PC-3 (cell line): ENCODE measurements around the gene TFDP1. TPM values are rescaled to one million over a fixed set of nuclear protein-coding genes. Genes with fewer than 3 reads are reported as not detected.

Experiments
- ATAC-seq: fragments of 200-7000 bp; cut with Tn5 transposase; 2 replicates; pipeline ENCODE4 v1.9.1; 2020; ENCODE audit warnings: mild to moderate bottlenecking, moderate library complexity
- BruUV-seq: library from RNA; stranded (reverse); fragments of 400-500 nt; replicated peaks from 2 replicates; lab custom pipeline; 2021; lab: Mats Ljungman, UMichigan
- CTCF ChIA-PET: fragments of 300-600 bp; sonication (Branson Sonifier 250); formaldehyde crosslinking; loops from one replicate; lab custom pipeline; 2022; ENCODE audit warnings: antibody characterized with exemption; lab: Charles Lee
- POLR2A ChIA-PET: fragments of 300-600 bp; sonication (Branson Sonifier 250); formaldehyde crosslinking; loops from one replicate; lab custom pipeline; 2022; ENCODE audit warnings: antibody characterized with exemption; ENCODE audit not compliant: unreplicated experiment; lab: Charles Lee
- DNase-seq: peaks from one replicate; pipeline ENCODE4 v3.0.0-alpha.2; 2015
- H2AFZ ChIP-seq: fragments of 300-600 bp; sonication (generic); 2 replicates; pipeline ENCODE4 v1.6.0; 2016; ENCODE audit warnings: antibody characterized with exemption, low read length
- H3F3A ChIP-seq: fragments of 300-600 bp; sonication (generic); one replicate; pipeline ENCODE4 v1.6.0; 2017; ENCODE audit warnings: antibody characterized with exemption, low read length, control low read depth, mild to moderate bottlenecking; ENCODE audit not compliant: unreplicated experiment
- H3K27ac ChIP-seq: fragments of 300-600 bp; sonication (generic); 2 replicates; pipeline ENCODE4 v1.5.1; 2016; ENCODE audit warnings: mild to moderate bottlenecking, low read length
- H3K27me3 ChIP-seq: fragments of 300-600 bp; sonication (generic); 2 replicates; pipeline ENCODE4 v1.6.1; 2016; ENCODE audit warnings: low read length, mixed read lengths
- H3K36me3 ChIP-seq: fragments of 300-600 bp; sonication (generic); 2 replicates; pipeline ENCODE4 v1.6.1; 2016; ENCODE audit warnings: low read depth, mixed run types, low read length, mixed read lengths
- H3K4me1 ChIP-seq: fragments of 300-600 bp; sonication (generic); 2 replicates; pipeline ENCODE4 v1.5.1; 2016; ENCODE audit warnings: low read length; ENCODE audit not compliant: insufficient read depth
- H3K4me2 ChIP-seq: fragments of 300-600 bp; sonication (generic); 2 replicates; pipeline ENCODE4 v1.6.0; 2016; ENCODE audit warnings: low read length
- H3K4me3 ChIP-seq: fragments of 300-600 bp; sonication (generic); 2 replicates; pipeline ENCODE4 v1.5.1; 2016; ENCODE audit warnings: mild to moderate bottlenecking, low read length, mixed read lengths
- H3K79me2 ChIP-seq: fragments of 300-600 bp; sonication (generic); 2 replicates; pipeline ENCODE4 v1.6.1; 2017; ENCODE audit warnings: low read length, mixed read lengths
- H3K9ac ChIP-seq: fragments of 300-600 bp; sonication (generic); 2 replicates; pipeline ENCODE4 v1.6.0; 2016; ENCODE audit warnings: mild to moderate bottlenecking, low read length
- H3K9me2 ChIP-seq: fragments of 300-600 bp; sonication (generic); replicated peaks from 2 replicates; pipeline ENCODE4 v1.6.1; 2016; ENCODE audit warnings: mixed run types, low read length, mixed read lengths
- H3K9me3 ChIP-seq: fragments of 300-600 bp; sonication (generic); 2 replicates; pipeline ENCODE4 v1.6.1; 2016; ENCODE audit warnings: low read length, mixed read lengths
- H4K20me1 ChIP-seq: fragments of 300-600 bp; sonication (generic); 2 replicates; pipeline ENCODE4 v1.6.1; 2016; ENCODE audit warnings: low read length, mixed read lengths
- EZH2 ChIP-seq: fragments of 300-600 bp; sonication (generic); IDR thresholded peaks from one replicate; pipeline ENCODE4 v1.6.1; 2017; ENCODE audit warnings: antibody characterized with exemption, mild to moderate bottlenecking, low read length; ENCODE audit not compliant: unreplicated experiment
- EZH2phosphoT487 ChIP-seq: fragments of 300-600 bp; sonication (generic); IDR thresholded peaks from 2 replicates; pipeline ENCODE4 v1.6.1; 2018; ENCODE audit warnings: mild to moderate bottlenecking, antibody characterized with exemption, low read length, borderline replicate concordance
- intact Hi-C: fragments of 100-400 bp; cut with micrococcal nuclease; formaldehyde crosslinking; loops from 2 replicates; pipeline ENCODE4 v1.9.0; 2023
- total RNA-seq: library from RNA; depleted of rRNA; stranded (reverse); fragments of >200 nt; gene quantifications from 2 replicates; pipeline ENCODE4 v1.2.3, GENCODE V29; 2014
- TF ChIP-seq, protein P1 (sequence below): fragments of 300-600 bp; sonication (generic); conservative IDR thresholded peaks from 2 replicates; pipeline ENCODE4 v1.5.1; 2017; ENCODE audit warnings: antibody characterized with exemption, low read depth, mild to moderate bottlenecking, low read length

Gene TFDP1
- total RNA-seq, 1 experiment from 2014 or later, result 89.5 TPM

DNA sequence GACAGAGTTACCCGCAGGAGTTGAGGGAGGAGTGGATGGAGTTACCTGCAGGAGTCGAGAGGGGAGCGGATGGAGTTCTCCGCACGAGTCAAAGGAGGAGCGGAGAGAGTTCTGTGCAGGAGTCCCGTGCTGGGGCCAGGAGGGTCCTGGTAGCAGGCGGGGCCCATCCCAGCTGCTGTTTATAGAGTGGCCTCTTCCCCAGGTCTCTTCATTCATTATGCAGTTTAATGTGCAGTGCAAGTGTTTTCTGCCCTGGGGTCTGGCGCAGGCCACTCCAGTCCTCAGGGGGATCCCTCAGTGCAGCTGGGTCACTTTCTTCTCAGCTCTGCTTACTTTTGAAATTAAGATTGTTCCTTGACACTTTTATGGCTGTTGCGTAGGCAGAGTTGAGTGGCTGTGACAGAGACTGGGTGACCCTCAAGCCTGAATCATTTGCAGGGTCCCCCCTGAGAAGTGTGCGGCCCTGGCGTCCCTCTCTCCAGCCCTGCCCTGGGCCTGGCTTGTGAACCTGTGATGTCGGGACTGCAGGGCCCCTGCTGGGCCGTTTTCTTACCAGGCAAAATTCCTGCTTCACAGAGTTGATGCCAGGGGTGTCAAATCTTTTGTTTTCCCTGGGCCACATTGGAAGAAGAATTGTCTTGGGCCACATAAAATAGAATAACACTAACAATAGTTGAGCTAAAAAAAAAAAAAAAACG is 17.9 kb downstream of the TFDP1 start:
- ChIA-PET CTCF (no interaction called here), POLR2A (interaction anchor here (0.6 kb wide), 1 partner anchor 509 kb away, joined by 3 read pairs; no protein-coding TSS in a partner anchor)
- TF ChIP-seq, protein P1, sequence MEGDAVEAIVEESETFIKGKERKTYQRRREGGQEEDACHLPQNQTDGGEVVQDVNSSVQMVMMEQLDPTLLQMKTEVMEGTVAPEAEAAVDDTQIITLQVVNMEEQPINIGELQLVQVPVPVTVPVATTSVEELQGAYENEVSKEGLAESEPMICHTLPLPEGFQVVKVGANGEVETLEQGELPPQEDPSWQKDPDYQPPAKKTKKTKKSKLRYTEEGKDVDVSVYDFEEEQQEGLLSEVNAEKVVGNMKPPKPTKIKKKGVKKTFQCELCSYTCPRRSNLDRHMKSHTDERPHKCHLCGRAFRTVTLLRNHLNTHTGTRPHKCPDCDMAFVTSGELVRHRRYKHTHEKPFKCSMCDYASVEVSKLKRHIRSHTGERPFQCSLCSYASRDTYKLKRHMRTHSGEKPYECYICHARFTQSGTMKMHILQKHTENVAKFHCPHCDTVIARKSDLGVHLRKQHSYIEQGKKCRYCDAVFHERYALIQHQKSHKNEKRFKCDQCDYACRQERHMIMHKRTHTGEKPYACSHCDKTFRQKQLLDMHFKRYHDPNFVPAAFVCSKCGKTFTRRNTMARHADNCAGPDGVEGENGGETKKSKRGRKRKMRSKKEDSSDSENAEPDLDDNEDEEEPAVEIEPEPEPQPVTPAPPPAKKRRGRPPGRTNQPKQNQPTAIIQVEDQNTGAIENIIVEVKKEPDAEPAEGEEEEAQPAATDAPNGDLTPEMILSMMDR, result no peak
- TF ChIP-seq EZH2phosphoT487 (no peak), EZH2 (no peak)
- peaks cover 96% of the 10 kb centered on the region for H3K79me2 ChIP-seq
- H3K27me3 ChIP-seq, result no peaks in the 10 kb centered on the region
- H3F3A ChIP-seq, result no peaks in the 10 kb centered on the region
- DNase-seq (no peak), ATAC-seq (no peak)
- no peak overlapping the region for H3K27ac ChIP-seq
- intact Hi-C loops, result no loop called here
- H3K9me3 ChIP-seq, result no peaks in the 10 kb centered on the region
- BruUV-seq, result no TSS peak
- no peak overlapping the region for H2AFZ ChIP-seq
- H3K36me3 ChIP-seq, result peaks cover 16% of the 10 kb centered on the region; the same call in 1 of the 2 replicates
- no peak overlapping the region for H3K9ac ChIP-seq
- no peaks in the 10 kb centered on the region for H3K4me1 ChIP-seq
- H3K9me2 ChIP-seq, result no peaks in the 10 kb centered on the region
- no peaks in the 10 kb centered on the region for H4K20me1 ChIP-seq
- H3K4me3 ChIP-seq, result no peak overlapping the region
- H3K4me2 ChIP-seq, result no peak overlapping the region

DNA sequence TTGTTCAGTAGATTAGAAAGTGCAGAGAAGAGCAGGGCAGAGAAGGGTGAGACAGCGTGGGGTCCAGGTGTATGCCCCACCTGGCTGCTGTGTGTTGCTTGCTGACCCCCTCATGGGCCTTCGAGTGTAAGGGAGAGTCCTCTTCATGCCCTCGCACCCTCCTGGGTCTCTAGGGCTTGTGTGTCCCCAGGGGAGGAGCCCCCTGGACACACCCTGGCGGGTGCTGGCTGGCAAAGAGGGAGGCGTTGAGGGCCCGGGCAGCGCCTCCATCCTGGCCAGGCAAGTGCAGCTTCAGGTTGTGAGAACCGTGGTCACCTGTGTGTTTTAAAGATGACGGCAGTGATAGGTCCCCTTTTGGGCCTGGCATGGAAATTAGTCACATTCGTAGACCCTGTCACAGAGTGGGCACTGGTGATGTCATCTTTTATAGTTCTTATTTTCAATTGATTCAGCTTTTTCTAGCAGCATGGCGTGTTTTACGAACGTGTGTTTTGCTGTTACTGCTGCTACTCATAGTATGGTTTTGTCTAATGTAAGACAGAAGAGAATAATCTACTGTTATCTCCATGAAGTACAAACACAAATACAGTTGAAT is 18.7 kb downstream of the TFDP1 start:
- H3K9me2 ChIP-seq, result no peaks in the 10 kb centered on the region
- no peak overlapping the region for H3K9ac ChIP-seq
- no TSS peak for BruUV-seq
- H3K4me2 ChIP-seq, result no peak overlapping the region
- TF ChIP-seq, protein P1, result no peak
- intact Hi-C loops, result no loop called here
- H3K36me3 ChIP-seq, result peaks cover 16% of the 10 kb centered on the region; the same call in 1 of the 2 replicates
- no peaks in the 10 kb centered on the region for H3K9me3 ChIP-seq
- CTCF ChIA-PET, result no interaction called here
- H3K27ac ChIP-seq, result no peak overlapping the region
- H3K79me2 ChIP-seq, result peaks cover 96% of the 10 kb centered on the region
- POLR2A ChIA-PET, result no interaction called here
- no peak for ATAC-seq
- no peaks in the 10 kb centered on the region for H4K20me1 ChIP-seq
- DNase-seq, result no peak
- H3F3A ChIP-seq, result no peaks in the 10 kb centered on the region
- no peaks in the 10 kb centered on the region for H3K27me3 ChIP-seq
- H3K4me1 ChIP-seq, result no peaks in the 10 kb centered on the region
- H2AFZ ChIP-seq, result no peak overlapping the region
- no peak overlapping the region for H3K4me3 ChIP-seq

DNA sequence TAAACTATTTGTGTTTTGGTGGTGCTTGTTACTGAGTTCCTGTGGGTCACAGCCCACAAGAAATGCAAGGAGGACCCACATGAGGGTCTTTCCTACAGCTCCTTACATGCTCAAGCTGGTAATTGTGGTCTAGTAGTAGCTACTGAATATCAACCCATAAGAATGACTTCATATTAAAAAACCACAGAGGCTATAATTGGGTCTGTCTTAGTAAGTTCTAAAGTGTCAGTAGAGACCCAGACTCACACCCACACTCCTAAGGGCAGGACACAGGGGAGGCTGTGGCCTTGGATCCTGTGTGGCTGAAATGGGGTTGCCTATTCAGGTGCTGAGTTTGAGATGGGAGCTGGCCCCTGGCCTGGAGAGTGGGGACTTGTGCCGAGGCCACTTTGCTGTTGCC is 19.6 kb downstream of the TFDP1 start:
- ATAC-seq (no peak), DNase-seq (no peak)
- Histone ChIP-seq H3K27me3 (no peaks in the 10 kb centered on the region), H3K36me3 (peaks cover 11% of the 10 kb centered on the region; the same call in 1 of the 2 replicates), H3K9me2 (no peaks in the 10 kb centered on the region), H4K20me1 (no peaks in the 10 kb centered on the region), H2AFZ (no peak overlapping the region), H3F3A (no peaks in the 10 kb centered on the region), H3K4me2 (no peak overlapping the region), H3K4me1 (no peaks in the 10 kb centered on the region), H3K27ac (no peak overlapping the region), H3K79me2 (peaks cover 96% of the 10 kb centered on the region), H3K9me3 (no peaks in the 10 kb centered on the region), H3K4me3 (no peak overlapping the region), H3K9ac (no peak overlapping the region)
- TF ChIP-seq EZH2 (no peak), EZH2phosphoT487 (no peak)
- TF ChIP-seq, protein P1, result no peak
- POLR2A ChIA-PET, result no interaction called here
- no TSS peak for BruUV-seq
- intact Hi-C loops, result no loop called here
- CTCF ChIA-PET, result no interaction called here
